GM21423 (cell line): ENCODE measurements around the gene MARCHF2.

Source experiments
- ATAC-seq: cut with Tn5 transposase; IDR thresholded peaks from one replicate; pipeline ENCODE4 v1.9.1; 2021; ENCODE audit warnings: mild to moderate bottlenecking, moderate library complexity; ENCODE audit not compliant: unreplicated experiment

MARCHF2 gene

DNA sequence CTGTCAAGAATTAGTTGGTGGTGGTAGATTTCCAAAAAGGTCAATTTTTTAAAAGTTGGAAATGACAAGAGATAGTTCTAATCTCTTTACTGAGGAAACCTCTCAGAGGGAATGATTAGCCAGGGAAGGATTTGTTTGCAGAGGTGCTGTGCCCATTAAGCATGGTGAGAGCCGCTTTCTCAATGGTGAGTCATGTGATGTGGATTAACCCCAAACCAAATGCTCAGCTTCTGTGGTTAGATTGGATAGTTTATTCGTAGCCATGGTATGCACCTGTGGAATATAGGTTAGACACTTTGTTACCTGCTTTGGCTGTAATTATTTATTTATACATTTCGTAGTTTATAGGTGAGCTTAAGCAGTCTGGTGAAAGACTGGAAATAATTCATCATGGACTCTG lies 38.8 kb downstream of the MARCHF2 start:
- ATAC-seq, result no peak

GRCh38 chr19:8452446-8453123 lies 39.5 kb downstream of the MARCHF2 start:
- ATAC-seq, result no peak

GRCh38 chr19:8453616-8454015 lies 40.5 kb downstream of the MARCHF2 start:
- ATAC-seq, result no peak

GRCh38 chr19:8454218-8454617 lies 41.1 kb downstream of the MARCHF2 start:
- ATAC-seq, result no peak

DNA sequence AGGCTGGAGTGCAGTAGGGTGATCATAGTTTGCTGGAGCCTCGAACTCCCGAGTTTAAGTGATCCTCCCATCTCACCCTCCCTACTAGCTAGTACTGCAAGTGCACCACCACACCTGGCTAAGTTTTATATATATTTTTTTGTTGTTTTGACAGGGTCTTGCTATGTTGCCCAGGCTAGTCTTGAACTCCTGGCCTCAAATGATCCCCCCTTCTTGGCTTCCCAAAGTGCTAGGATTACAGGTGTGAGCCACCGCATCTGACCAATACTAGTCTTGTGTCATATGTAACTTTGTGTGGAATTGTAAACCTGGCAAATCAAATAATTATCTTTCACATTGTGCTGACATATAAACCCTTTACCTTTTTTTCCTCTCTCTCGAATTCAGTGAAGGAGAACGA lies 41.9 kb downstream of the MARCHF2 start:
- ATAC-seq, result no peak

DNA sequence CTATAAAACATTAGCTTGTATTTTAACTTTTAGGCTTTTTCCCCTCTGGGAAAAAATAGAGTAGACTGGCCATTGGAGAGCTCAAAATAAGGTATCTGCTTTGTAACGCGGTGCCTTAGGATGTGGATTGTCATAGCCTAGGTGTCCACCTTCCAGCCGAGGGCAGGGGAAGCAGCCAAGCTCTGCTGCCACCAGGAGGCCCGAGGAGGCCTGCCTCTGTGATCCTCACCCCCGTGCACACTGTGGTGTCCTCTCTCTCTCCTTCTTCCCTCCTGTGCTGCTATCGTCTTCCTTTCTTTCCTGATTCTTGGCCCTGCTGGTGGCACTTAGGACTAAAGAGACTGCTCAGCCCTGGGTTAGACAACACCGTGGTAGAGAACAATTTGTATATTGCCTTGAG lies 43.0 kb downstream of the MARCHF2 start:
- ATAC-seq, result no peak

- ATAC-seq, result no peak
Measured at GRCh38 chr19:8457209-8457608, 44.1 kb downstream of the MARCHF2 start.

GRCh38 chr19:8457827-8458226 lies 44.7 kb downstream of the MARCHF2 start:
- ATAC-seq, result no peak

DNA sequence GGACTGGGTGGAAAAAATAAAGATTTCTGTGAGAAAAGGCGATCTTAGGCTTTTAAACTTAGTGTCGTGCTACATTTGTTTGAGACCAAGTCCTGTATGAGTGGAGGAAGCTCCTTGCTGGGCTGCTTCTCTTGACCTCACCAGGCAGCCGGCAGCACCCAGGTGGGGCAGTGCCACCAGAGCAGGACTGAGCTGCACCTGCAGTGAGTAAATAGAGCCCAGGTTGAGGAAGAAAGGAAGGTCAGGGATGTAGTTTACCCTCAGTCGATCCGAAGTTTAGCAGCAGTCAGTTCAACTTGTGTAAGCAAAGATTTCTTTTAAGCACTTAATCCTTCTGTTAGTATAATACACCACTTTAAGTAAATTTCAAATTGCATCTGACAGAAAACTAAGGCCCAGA lies 45.3 kb downstream of the MARCHF2 start:
- ATAC-seq, result no peak

DNA sequence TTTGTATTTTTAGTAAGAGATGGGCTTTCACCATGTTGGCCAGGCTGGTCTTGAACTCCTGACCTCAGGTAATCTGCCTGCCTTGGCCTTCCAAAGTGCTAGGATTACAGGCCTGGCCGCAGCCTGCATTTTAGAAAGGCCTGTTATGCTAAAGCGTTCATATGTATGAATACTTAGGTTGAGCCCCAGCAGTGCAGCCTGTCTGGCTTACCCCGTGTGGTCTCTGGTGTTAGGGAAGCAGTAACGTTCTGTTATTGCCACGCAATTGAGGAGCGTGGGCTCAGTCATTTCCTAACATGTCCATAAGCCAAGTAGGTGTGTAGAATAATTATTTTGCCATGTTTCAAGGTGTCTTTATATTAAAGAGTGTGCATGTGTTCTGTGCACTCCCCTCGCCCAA lies 46.0 kb downstream of the MARCHF2 start:
- no peak for ATAC-seq

DNA sequence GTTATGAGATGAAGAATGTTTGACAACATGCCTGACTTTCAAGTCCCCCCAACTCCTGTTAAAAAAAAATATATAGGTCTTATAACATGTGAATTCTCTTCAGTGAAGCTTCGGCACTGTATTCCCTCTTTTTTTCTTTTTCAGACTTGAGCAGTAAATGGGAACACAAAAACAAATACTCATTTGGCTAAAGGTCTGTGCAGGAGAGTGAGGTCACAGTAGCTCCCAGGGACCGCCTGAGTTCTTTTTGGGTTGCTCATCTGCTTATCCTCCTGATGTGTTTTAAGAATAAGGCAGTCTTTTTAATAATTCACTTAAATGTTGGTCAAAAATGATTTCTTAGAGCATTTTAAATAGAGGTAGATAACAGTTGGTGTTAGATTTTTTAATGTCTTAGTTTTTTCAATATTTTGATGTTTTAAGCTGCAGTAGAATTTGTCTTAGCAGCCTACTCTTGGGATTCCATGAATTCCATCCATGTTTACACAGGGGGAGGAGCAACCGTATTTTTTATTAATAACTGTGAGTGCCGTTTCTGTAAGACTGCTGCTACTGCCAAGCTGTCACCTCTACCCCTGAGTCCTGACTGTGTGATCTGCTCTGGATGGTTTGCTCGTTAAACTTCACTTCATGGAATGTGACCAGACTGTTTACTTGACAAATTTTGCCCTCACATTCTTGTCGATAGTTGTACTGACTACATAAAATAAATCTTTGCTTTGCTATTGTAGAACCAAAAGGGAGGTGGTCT lies 46.6 kb downstream of the MARCHF2 start:
- ATAC-seq, result no peak

GRCh38 chr19:8460516-8461298 lies 47.6 kb downstream of the MARCHF2 start:
- ATAC-seq, result no peak

- ATAC-seq, result no peak
Measured at GRCh38 chr19:8461376-8461775, 48.3 kb downstream of the MARCHF2 start.

DNA sequence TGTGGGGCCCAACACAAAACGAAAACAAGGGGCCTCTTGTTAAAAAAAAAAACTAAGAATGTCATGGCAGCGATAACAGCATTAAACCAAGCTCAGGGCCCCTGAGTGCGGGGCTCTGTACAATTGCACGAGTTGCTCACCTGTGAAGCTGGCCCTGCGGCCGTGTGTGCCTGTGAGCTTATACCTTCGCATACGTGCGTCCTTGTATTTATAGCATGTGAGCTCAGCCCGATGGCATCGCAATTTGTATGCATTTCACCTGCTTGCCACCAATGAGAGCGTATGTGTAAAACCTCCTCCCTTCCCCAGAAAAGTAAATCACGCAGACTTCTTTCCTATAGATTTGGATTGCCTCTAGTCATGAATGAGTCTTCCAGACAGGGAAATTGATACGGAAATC lies 48.8 kb downstream of the MARCHF2 start:
- ATAC-seq, result no peak

DNA sequence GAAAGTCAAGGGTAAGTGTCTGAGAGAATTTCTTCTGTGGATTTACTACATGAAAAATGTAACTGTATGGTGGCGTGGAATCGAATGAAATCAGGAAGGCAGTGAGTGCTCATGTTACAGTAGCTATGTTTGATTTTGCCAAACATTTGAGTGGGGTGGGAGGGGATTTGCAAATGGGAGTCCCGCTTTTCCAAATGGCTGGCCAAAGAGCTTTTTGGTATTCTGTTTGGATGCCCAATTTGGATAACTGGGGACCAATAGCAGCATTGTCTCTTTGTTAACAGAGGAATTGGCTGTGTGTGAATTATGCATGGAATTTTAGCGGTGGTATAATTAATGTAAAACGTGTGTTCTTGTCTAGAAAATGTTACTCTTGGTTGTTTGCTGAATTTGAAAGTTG lies 49.5 kb downstream of the MARCHF2 start:
- ATAC-seq, result no peak

DNA sequence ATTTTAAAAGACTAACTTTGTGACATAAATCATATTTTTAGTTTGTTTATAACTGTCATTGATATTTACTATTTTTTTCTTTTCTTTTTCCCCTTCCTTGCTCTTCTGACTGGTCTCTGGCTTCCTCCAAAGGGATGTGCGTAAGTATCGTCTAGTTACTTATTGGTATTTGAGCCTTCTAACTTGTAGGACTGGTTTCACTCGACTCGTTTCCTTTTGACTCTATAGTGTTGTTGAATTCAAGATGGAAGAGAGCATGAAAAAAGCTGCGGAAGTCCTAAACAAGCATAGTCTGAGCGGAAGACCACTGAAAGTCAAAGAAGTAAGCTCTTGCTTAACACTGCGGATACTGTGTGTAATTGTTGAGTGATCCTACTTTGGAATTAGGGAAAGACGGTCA lies 50.3 kb downstream of the MARCHF2 start:
- ATAC-seq, result no peak

GRCh38 chr19:8466018-8466417 lies 52.9 kb downstream of the MARCHF2 start:
- ATAC-seq, result no peak

GRCh38 chr19:8468124-8468523 lies 55.0 kb downstream of the MARCHF2 start:
- no peak for ATAC-seq

- ATAC-seq, result no peak
Measured at GRCh38 chr19:8468761-8469373, 55.8 kb downstream of the MARCHF2 start.

- no peak for ATAC-seq
Measured at GRCh38 chr19:8469613-8470368, 56.7 kb downstream of the MARCHF2 start.
